HepG2 (cell line): Measurements from ENCODE around the gene BTBD19. TPM values are rescaled to one million over a fixed set of nuclear protein-coding genes. Genes with fewer than 3 reads are reported as not detected.

Experiments used
- BORCS8-MEF2B ChIP-seq: sonication (generic); formaldehyde crosslinking; IDR thresholded peaks from 2 replicates; pipeline ENCODE4 v1.8.0; 2022; ENCODE audit warnings: mild to moderate bottlenecking, missing genetic modification reagents
- CSRNP1 ChIP-seq: sonication (generic); formaldehyde crosslinking; IDR thresholded peaks from 2 replicates; pipeline ENCODE4 v1.8.1; 2023; ENCODE audit warnings: mild to moderate bottlenecking, missing genetic modification reagents
- HDAC6 ChIP-seq: fragments of 200-600 bp; sonication (generic); IDR thresholded peaks from 2 replicates; pipeline ENCODE4 v1.7.0; 2017; ENCODE audit warnings: mild to moderate bottlenecking, antibody characterized with exemption, low read length, low read depth
- ISL2 ChIP-seq: sonication (generic); formaldehyde crosslinking; IDR thresholded peaks from 2 replicates; pipeline ENCODE4 v1.5.0; 2020; ENCODE audit warnings: missing genetic modification reagents
- KDM2A ChIP-seq: sonication (generic); formaldehyde crosslinking; IDR thresholded peaks from 2 replicates; pipeline ENCODE4 v1.4.0; 2020; ENCODE audit warnings: low read depth, missing genetic modification reagents, borderline replicate concordance
- MED8 ChIP-seq: sonication (generic); formaldehyde crosslinking; IDR thresholded peaks from 2 replicates; pipeline ENCODE4 v1.8.1; 2023; ENCODE audit warnings: mild to moderate bottlenecking, missing genetic modification reagents; ENCODE audit not compliant: insufficient replicate concordance
- POLR2AphosphoS5 ChIP-seq: IDR thresholded peaks from 2 replicates; pipeline ENCODE4 v1.6.1; 2012; ENCODE audit warnings: low read depth, low read length
- ZBTB40 ChIP-seq, 2 experiments: fragments of 450-650 bp in 1 of 2; sonication (generic) in 1 of 2; formaldehyde crosslinking in 1 of 2; IDR thresholded peaks; 2 replicates each; pipeline versions ENCODE4 v1.6.1 to v1.8.0; 2016 to 2022; ENCODE audit warnings: antibody characterized with exemption in 1 of 2, mild to moderate bottlenecking in 1 of 2, missing genetic modification reagents in 1 of 2
- ZNF263 ChIP-seq: sonication (generic); formaldehyde crosslinking; IDR thresholded peaks from 2 replicates; pipeline ENCODE4 v1.4.0; 2020; ENCODE audit warnings: missing genetic modification reagents
- ZNF280B ChIP-seq: sonication (generic); formaldehyde crosslinking; IDR thresholded peaks from 2 replicates; pipeline ENCODE4 v1.5.0; 2020; ENCODE audit warnings: missing genetic modification reagents, mild to moderate bottlenecking, borderline replicate concordance
- ZNF598 ChIP-seq: sonication (generic); formaldehyde crosslinking; IDR thresholded peaks from 2 replicates; pipeline ENCODE4 v1.5.1; 2020; ENCODE audit warnings: mild to moderate bottlenecking, missing genetic modification reagents, borderline replicate concordance
- ZSCAN29 ChIP-seq: sonication (generic); formaldehyde crosslinking; conservative IDR thresholded peaks from 2 replicates; pipeline ENCODE4 v1.4.0; 2020; ENCODE audit warnings: mild to moderate bottlenecking, missing genetic modification reagents
- polyA plus RNA-seq, 8 experiments: library from polyadenylated mRNA; depleted of rRNA in 3 of 8; stranded (reverse) in 7 of 8; unstranded in 1 of 8; fragments of >200 nt; fragmentation: Illumina TruSeq in 4 of 8; extraction: Trizol in 4 of 8; gene quantifications; 2 replicates each; pipeline versions ENCODE4 v1.2.1 to v1.2.3, GENCODE V29; 2011 to 2016; ENCODE audit warnings: low read depth in 4 of 8, missing spikeins in 1 of 8, mixed read lengths in 1 of 8; ENCODE audit not compliant: insufficient read depth in 1 of 8
- total RNA-seq, 5 experiments: library from RNA; depleted of rRNA; stranded (reverse); fragments of >200 nt; fragmentation: Illumina TruSeq; extraction: Trizol; gene quantifications; 2 replicates each; pipeline ENCODE4 v1.2.3, GENCODE V29; 2016; ENCODE audit warnings: low read depth in 1 of 5

BTBD19 gene
- total and polyA plus RNA-seq, 2 of the 13 experiments (the other 11 are each of a cell fraction or from before 2014, with no cell fraction given) = 2.7 to 6.7 TPM

- peak; percentile 53; the same call in 1 of the 2 replicates for TF ChIP-seq ZNF263
- no peak for TF ChIP-seq POLR2AphosphoS5
- no peak for TF ChIP-seq ISL2 (CRISPR knock-in tag)
- peak; percentile 7 for TF ChIP-seq KDM2A (CRISPR knock-in tag)
- no peak for TF ChIP-seq MED8 (CRISPR knock-in tag)
- no peak for TF ChIP-seq ZSCAN29
- no peak for TF ChIP-seq CSRNP1
- TF ChIP-seq ZNF598 (CRISPR knock-in tag) = 0 out of 2 replicates have a peak, but pooled peaks have one; percentile 31
- TF ChIP-seq BORCS8-MEF2B = 0 out of 2 replicates have a peak, but pooled peaks have one; percentile 62
- TF ChIP-seq ZNF280B (CRISPR knock-in tag) = peak; percentile 66; the same call in 1 of the 2 replicates
- TF ChIP-seq ZBTB40 (IDR thresholded peaks at IDR 0.05) = no peak
- TF ChIP-seq ZBTB40 (CRISPR knock-in tag; IDR thresholded peaks at IDR 0.05) = no peak
- no peak for TF ChIP-seq HDAC6
Measured at GRCh38 chr1:44820328-44821239, 12.3 kb downstream of the BTBD19 start (continued).
